ENCODE data around the gene NPTN. TPM values are rescaled to one million over a fixed set of nuclear protein-coding genes. Genes with fewer than 3 reads are reported as not detected.

NPTN gene
- total and polyA plus RNA-seq, 2 of the 13 experiments (the other 11 are each of a cell fraction or from before 2014, with no cell fraction given): 78.0 to 110 TPM

GRCh38 chr15:73679964-73680363 is 46.8 kb upstream of the NPTN start:
- ChIA-PET CTCF (ENCODE audit: low intra/inter-chr PET ratio, low total read pairs) (no interaction called here), POLR2A (no interaction called here)
- 79% methylated on average over 6 of the region's 6 CpGs for WGBS (ENCODE audit: low lambda C conversion rate)
- in situ Hi-C loops (cut with HindIII; ENCODE audit: extremely low pct_ligation_motif_present, low pct_unique_long_range_greater_than_20kb) (no loop called here), intact Hi-C loops (cut with micrococcal nuclease; ENCODE audit: unreplicated experiment) (no loop called here)
- Histone ChIP-seq H4K20me1 (ENCODE audit: insufficient read depth, low read length) (no peaks in the 10 kb centered on the region), H2AFZ (ENCODE audit: low read length) (no peak overlapping the region), H3K36me3 (replicated peaks in 1 of 2; ENCODE audit: control insufficient read depth in 1 of 2, insufficient read depth in 2 of 2, low read length in 2 of 2) (no peaks in the 10 kb centered on the region), H3K4me2 (ENCODE audit: low read depth, low read length) (no peak overlapping the region), H3K79me2 (ENCODE audit: insufficient read depth, low read length) (peaks cover under 1% of the 10 kb centered on the region), H3K27me3 (ENCODE audit: control insufficient read depth in 1 of 2, insufficient read depth in 2 of 2, low read length in 2 of 2) (peaks cover 2 to 21% of the 10 kb centered on the region in 2 experiments; a peak in 2 of 5 replicates), H3K27ac (ENCODE audit: extremely low read length, insufficient read depth, low read length) (no peak overlapping the region), H3K4me3 (replicated peaks in 1 of 3; ENCODE audit: insufficient read depth in 1 of 3, low read depth in 2 of 3, low read length in 3 of 3) (no peak overlapping the region), H3K4me1 (ENCODE audit: insufficient read depth, low read length) (peaks cover 18% of the 10 kb centered on the region), H3K9ac (ENCODE audit: insufficient read depth, low read depth, low read length) (no peak overlapping the region), H3K9me3 (ENCODE audit: low read length) (no peaks in the 10 kb centered on the region)
- no TSS peak for BruUV-seq (replicated peaks)
- ATAC-seq: no peak
- no peak for DNase-seq (ENCODE audit: low spot score)
- no peak for TF ChIP-seq CEBPB (IDR thresholded peaks at IDR 0.05; ENCODE audit: borderline replicate concordance, low read depth, low read length)
- TF ChIP-seq, protein P1, sequence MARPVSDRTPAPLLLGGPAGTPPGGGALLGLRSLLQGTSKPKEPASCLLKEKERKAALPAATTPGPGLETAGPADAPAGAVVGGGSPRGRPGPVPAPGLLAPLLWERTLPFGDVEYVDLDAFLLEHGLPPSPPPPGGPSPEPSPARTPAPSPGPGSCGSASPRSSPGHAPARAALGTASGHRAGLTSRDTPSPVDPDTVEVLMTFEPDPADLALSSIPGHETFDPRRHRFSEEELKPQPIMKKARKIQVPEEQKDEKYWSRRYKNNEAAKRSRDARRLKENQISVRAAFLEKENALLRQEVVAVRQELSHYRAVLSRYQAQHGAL (CRISPR knock-in tag; IDR thresholded peaks at IDR 0.05; ENCODE audit: not compliant biosample characterization): no peak
- FAIRE-seq: no peak

DNA sequence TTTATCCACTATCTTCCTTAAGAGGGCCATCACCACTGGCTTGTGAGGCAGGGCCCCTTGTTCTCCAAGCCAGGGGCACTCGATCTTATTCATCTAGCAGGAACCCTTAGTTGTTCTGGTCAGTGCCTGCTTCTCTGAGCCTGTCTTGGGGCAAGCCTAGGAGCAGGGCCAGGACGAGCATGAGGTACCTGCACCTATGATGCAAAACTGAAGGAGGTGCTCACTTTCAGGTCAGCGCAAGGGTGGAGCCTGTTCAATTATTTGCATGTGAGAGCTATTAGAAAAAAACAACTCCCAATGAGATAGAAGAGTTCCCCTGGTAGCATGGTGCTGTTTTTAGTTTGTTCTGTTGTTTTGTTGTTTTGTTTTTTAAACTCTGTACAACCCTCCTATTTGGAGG is 46.0 kb upstream of the NPTN start:
- Histone ChIP-seq H3K4me3 (replicated peaks in 1 of 3; ENCODE audit: insufficient read depth in 1 of 3, low read depth in 2 of 3, low read length in 3 of 3) (no peak overlapping the region), H3K27ac (ENCODE audit: extremely low read length, insufficient read depth, low read length) (no peak overlapping the region), H3K36me3 (replicated peaks in 1 of 2; ENCODE audit: control insufficient read depth in 1 of 2, insufficient read depth in 2 of 2, low read length in 2 of 2) (no peaks in the 10 kb centered on the region), H4K20me1 (ENCODE audit: insufficient read depth, low read length) (no peaks in the 10 kb centered on the region), H2AFZ (ENCODE audit: low read length) (no peak overlapping the region), H3K9ac (ENCODE audit: insufficient read depth, low read depth, low read length) (no peak overlapping the region), H3K4me2 (ENCODE audit: low read depth, low read length) (no peak overlapping the region), H3K9me3 (ENCODE audit: low read length) (no peaks in the 10 kb centered on the region), H3K27me3 (ENCODE audit: control insufficient read depth in 1 of 2, insufficient read depth in 2 of 2, low read length in 2 of 2) (peaks cover 2 to 21% of the 10 kb centered on the region in 2 experiments; a peak in 2 of 5 replicates), H3K79me2 (ENCODE audit: insufficient read depth, low read length) (no peaks in the 10 kb centered on the region), H3K4me1 (ENCODE audit: insufficient read depth, low read length) (peaks cover 18% of the 10 kb centered on the region)
- intact Hi-C loops (cut with micrococcal nuclease; ENCODE audit: unreplicated experiment) (no loop called here), in situ Hi-C loops (cut with HindIII; ENCODE audit: extremely low pct_ligation_motif_present, low pct_unique_long_range_greater_than_20kb) (no loop called here)
- CTCF ChIA-PET (ENCODE audit: low intra/inter-chr PET ratio, low total read pairs): interaction anchor here (3.4 kb wide), 1 partner anchor 21 kb away, joined by 69 read pairs; no protein-coding TSS in a partner anchor
- BruUV-seq (replicated peaks): no TSS peak
- POLR2A ChIA-PET: no interaction called here
- WGBS (ENCODE audit: low lambda C conversion rate): 58% methylated on average over 2 of the region's 3 CpGs
- DNase-seq (ENCODE audit: low spot score) (no peak), FAIRE-seq (no peak), ATAC-seq (no peak)
- TF ChIP-seq NFKB2 (CRISPR knock-in tag; IDR thresholded peaks at IDR 0.05; ENCODE audit: borderline replicate concordance) (no peak), RXRA (CRISPR knock-in tag; IDR thresholded peaks at IDR 0.05) (no peak), NFE2 (CRISPR knock-in tag; IDR thresholded peaks at IDR 0.05) (no peak), ZNF709 (CRISPR knock-in tag; IDR thresholded peaks at IDR 0.05) (no peak), TOPORS (CRISPR knock-in tag; IDR thresholded peaks at IDR 0.05) (no peak), GTF3A (CRISPR knock-in tag; conservative IDR thresholded peaks at IDR 0.05) (no peak), ELF1 (CRISPR knock-in tag; IDR thresholded peaks at IDR 0.05) (no peak), HNF1A (IDR thresholded peaks at IDR 0.05; ENCODE audit: low read depth) (no peak), HNF1A (CRISPR knock-in tag; IDR thresholded peaks at IDR 0.05; ENCODE audit: borderline replicate concordance) (no peak), ZSCAN20 (CRISPR knock-in tag; IDR thresholded peaks at IDR 0.05; ENCODE audit: borderline replicate concordance) (no peak), REXO4 (CRISPR knock-in tag; IDR thresholded peaks at IDR 0.05; ENCODE audit: borderline replicate concordance) (no peak)
- TF ChIP-seq, protein P2, sequence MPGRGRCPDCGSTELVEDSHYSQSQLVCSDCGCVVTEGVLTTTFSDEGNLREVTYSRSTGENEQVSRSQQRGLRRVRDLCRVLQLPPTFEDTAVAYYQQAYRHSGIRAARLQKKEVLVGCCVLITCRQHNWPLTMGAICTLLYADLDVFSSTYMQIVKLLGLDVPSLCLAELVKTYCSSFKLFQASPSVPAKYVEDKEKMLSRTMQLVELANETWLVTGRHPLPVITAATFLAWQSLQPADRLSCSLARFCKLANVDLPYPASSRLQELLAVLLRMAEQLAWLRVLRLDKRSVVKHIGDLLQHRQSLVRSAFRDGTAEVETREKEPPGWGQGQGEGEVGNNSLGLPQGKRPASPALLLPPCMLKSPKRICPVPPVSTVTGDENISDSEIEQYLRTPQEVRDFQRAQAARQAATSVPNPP (CRISPR knock-in tag; IDR thresholded peaks at IDR 0.05): no peak

Data from HepG2 (cell line).